Stimulated activated CD8-positive, alpha-beta memory T cell treated with anti-CD3 and anti-CD28 coated beads, Interleukin-4, amount 100 ng/mL, for 48 hours (primary cell): ENCODE data around the gene BMPR1B.
"Not testable (repeated sequence)": the region's sequence is repeated elsewhere in the genome, so short reads cannot be mapped to it uniquely, and the experiment has no call there.

Experiments used
- DNase-seq: peaks from one replicate; pipeline ENCODE4 v3.0.0-alpha.2; 2020

Gene BMPR1B

GRCh38 chr4:94841166-94841863 lies 83.6 kb downstream of the BMPR1B start:
- not testable (repeated sequence) for DNase-seq

GRCh38 chr4:94841864-94842221 lies 84.1 kb downstream of the BMPR1B start:
- no peak for DNase-seq

GRCh38 chr4:94843216-94843615 lies 85.5 kb downstream of the BMPR1B start:
- no peak for DNase-seq

DNA sequence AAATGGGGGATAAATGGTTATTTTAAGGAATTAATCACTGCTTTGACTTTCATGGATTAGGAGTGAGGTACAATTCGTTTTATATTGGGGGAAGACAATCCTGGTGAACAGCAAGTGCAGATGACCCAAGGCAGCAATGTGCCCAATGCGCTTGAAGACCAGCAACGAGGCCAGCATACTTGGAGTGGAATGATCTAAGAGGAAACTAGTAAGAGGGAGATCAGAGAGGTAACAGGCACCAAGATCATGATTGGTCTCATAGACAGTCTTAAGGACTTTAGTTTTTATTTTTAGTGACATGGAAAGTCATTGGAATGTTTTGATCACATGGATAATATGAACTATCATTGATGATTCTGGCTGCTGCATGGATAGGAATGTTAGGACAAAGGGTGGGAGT lies 90.6 kb downstream of the BMPR1B start:
- DNase-seq = no peak

GRCh38 chr4:94849901-94850300 lies 92.1 kb downstream of the BMPR1B start:
- DNase-seq = no peak

DNA sequence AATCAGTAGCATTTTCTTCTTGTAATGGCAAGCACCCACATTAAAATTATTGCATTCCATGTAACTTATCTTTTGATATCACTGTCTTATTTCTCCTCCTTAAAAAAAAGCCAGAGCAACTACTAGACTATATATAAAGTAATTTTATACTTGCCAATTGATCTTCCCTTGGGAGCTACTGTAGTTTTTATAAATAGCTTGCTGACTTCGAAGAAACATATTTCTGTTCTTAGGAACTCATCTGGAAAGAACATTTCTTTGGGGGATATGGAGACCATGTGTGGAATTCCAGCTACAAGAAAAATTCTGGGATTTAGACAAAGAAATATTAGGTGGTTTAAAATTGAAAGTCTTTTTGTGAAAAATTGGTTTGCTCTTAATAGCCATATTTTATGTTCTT lies 94.9 kb downstream of the BMPR1B start:
- DNase-seq = no peak

- DNase-seq = no peak
Observed at GRCh38 chr4:94856030-94856429, 98.3 kb downstream of the BMPR1B start.

GRCh38 chr4:94870146-94870545 lies 112.4 kb downstream of the BMPR1B start:
- no peak for DNase-seq

DNA sequence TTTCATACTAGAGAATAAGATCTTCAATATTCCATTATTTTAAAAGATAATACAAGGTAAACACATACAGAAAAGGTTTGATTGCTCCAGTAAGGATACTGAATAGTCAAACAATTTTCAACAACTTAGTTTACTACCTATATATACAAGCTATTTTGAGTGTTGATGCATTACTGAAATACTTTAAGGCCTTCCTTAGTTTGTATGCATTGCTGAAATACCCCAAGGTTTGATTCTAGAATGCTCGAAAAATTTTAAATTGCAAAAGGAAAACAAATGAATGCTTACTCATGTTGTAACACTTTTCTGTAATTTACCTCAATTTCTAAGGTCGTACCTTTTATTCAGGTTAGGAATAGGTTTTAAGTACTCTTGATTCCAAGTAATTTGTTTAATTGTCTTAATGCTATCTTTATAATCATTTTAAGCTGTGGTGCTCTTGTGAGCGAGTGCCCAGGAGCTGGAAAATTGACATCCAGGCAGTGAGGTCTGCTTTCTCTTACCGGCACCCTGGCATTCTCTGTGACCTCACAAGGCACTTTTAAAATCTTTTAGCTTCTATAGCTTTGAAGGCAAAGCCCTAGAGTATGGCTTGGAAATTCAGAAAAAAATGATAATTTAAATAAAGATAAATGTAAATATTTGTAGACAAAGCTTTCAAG lies 114.0 kb downstream of the BMPR1B start:
- DNase-seq = no peak

DNA sequence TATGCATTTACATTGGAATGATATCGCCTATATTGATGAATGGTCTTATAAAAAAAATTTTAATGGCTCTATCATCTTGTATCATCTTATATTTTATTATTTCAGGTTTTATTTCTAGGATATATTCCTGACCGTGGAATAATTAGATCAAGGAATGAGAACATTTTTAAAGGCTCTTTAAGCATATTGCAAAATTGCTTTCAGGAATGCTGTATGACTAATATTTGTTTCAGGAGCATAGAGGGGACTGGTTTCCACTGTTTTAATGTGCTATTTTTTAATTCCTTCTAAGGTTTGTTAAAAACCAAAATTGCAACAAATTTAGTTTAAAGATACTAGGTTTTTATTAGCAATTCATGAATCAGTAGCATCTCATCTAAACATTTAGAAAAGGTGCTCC lies 120.2 kb downstream of the BMPR1B start:
- DNase-seq = no peak

DNA sequence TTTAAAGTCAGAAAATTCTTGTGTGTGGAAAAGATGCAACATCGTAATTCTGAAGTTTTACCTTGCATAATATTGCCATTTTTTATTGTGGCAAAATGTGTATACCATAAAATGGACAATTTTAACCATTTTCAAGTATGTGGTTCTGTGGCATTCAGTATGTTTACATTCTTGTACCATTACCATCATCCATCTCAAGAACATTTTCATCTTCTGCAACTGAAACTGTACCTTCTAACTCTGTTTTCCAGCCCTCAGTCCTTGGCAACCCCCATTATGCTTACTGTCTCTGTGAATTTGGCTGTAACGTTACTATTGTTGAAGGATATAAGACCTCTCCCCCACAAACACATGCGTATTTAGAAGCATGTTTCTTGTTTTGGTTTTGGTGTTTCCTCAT lies 123.2 kb downstream of the BMPR1B start:
- no peak for DNase-seq

- no peak for DNase-seq
Observed at GRCh38 chr4:94882756-94883155, 125.0 kb downstream of the BMPR1B start.

DNA sequence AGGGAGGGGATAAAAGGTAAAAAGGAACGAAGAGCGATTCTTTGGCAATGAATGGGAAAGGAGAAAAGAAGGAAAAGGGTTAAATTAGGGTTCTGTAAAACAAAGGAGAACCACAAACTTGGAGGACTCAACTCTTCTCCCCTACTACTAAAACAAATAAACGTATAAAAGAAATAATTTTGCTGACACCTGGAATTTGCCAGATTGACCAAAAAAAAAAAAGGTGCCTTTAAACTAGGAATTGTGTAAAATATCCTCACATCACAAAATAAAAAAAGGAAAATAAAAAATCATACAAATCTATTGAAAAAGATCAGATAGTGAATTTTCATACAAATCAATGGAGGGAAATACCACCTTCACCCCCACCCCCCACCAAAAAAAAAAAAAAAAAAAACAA lies 129.3 kb downstream of the BMPR1B start:
- DNase-seq = no peak

DNA sequence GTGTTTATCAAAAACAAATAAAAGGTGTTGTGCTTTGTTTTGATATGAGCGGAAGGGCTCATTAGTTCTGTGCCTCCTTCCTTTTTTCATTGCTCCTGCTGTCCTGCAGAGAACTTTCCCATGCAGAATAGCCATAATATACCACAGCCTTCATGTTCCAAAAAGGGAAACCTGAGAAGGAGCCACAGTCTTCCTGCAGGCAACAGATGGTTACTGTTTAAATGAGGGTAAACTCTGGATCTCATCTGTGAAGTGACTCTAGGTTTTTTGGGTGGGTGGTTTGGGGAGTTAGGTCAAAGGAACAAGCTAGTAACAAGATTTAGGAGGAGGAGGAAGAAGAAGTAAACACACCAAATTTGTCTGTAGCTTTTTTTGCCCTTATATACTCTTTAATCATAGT lies 131.8 kb downstream of the BMPR1B start:
- DNase-seq = no peak

- DNase-seq = no peak
Observed at GRCh38 chr4:94889946-94890345, 132.2 kb downstream of the BMPR1B start.

DNA sequence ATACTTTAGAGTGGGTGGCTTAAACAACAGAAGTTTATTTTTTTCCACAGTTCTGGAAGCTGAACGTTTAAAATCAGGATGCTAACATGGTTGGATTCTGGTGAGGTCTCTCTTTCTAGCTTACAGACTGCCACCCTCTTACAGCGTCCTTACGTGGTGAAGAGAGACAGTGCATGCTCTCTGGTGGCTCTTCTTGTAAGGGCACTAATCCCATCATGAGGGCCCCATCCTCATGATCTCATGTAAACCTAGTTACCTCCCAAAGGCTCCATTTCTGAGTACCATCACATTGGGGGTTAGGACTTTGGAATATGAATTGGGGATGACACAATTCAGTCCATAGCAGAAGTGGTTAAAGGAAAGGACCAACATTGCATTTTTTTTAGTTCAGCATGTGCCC lies 132.8 kb downstream of the BMPR1B start:
- no peak for DNase-seq

GRCh38 chr4:94892051-94892450 lies 134.3 kb downstream of the BMPR1B start:
- DNase-seq = no peak

- DNase-seq = no peak
Observed at GRCh38 chr4:94895081-94895480, 137.3 kb downstream of the BMPR1B start.

DNA sequence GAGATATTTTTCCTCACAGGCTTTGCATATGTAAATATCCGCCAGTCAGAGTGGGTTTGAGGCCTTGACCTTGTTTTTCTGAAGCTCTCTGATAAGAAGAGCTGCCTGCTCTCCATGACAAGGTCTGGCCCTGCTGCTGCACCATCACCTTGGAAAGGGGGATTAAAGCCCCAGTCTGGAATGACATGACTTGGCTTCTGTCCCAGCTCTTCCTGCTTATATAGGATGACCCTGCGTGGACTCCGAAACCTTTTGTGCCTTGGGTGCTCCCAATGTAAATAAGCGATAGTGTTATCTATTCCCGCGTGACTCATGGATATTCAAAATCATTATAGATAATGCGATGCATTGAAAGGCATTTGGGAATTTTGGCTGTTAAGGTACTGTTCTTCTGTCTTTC lies 139.3 kb downstream of the BMPR1B start:
- DNase-seq = no peak

DNA sequence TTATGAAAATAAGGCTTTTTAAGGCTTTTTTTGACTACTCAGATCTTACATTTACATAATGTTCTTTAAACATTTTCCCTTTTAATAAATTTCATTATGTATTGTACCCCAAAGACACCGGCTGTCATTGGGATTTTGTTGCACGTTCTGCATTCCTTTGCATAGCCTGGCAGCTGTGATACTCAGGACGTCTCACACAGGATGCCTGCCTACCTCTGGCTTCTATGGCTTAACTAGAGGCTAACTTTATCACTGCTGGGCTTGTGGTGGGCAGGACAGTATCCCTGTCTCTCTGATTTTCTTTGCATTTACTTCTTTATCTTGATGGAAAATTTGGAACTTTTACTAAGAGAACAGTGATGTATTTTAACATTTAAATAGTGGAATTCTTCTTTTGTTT lies 147.8 kb downstream of the BMPR1B start:
- no peak for DNase-seq

DNA sequence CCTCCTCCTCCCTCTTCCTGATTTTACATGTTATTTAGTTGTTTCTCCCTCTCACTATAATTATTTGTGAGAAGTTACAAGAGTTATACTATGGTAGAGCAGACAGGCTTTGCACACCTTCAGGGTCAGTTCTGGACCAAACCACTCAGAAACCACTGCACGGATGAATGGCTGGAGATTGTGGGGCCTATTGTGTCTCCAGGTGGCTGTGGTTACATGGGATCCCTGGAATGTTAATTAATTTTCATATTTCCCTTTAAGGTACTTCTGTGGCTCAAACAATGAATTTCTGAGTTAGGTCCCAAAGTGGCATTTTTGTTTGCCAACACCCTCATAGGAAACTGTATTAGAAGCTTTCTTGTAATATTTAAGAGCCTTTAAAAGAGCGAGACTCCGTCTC lies 151.9 kb downstream of the BMPR1B start:
- DNase-seq = no peak

- DNase-seq = no peak
Observed at GRCh38 chr4:94911106-94911505, 153.4 kb downstream of the BMPR1B start.

- no peak for DNase-seq
Observed at GRCh38 chr4:94912606-94913005, 154.9 kb downstream of the BMPR1B start.

- DNase-seq = no peak
Observed at GRCh38 chr4:94913316-94913715, 155.6 kb downstream of the BMPR1B start.

DNA sequence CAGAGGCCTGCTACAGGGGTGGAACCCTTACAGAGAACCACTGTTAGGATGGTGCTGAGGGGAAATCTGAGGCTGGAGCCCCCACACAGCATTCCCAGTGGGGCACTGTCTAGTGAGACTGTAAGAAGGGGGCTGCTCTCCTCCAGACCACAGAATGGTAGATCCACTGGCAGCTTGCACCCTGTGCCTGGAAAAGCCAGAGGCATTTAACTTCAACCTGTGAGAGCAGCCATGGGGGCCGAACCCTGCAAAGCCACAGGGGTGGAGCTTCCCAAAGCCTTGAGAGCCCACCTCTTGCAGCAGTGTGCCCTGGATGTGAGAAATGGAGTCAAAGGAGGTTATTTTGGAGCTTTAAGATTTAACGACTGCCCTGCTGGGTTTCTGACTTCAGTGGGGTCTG lies 159.4 kb downstream of the BMPR1B start:
- no peak for DNase-seq
